ENCODE results near the gene CLIC4. TPM values are rescaled to one million over a fixed set of nuclear protein-coding genes. Genes with fewer than 3 reads are reported as not detected.
A peak's percentile ranks its signal among the peaks of the same experiment; 100 is the strongest.

The CLIC4 gene
- total RNA-seq, 6 donors from 2014 or later, result 44.0 to 234 (median 147) TPM

GRCh38 chr1:24713736-24714135 is 31.5 kb upstream of the CLIC4 start:
- WGBS, 2 donors, result 62 to 77% methylated on average over 5 of the region's 5 CpGs
- Histone ChIP-seq H3K4me3 (no peak overlapping the region), H3K4me1 (peaks cover 16 to 21% (median 18%) of the 10 kb centered on the region in 4 donors), H3K27me3 (no peaks in the 10 kb centered on the region), H3K27ac (no peak overlapping the region), H3K9me3 (no peaks in the 10 kb centered on the region), H3K36me3 (no peaks in the 10 kb centered on the region)
- no peak for TF ChIP-seq EP300 (IDR thresholded peaks at IDR 0.05)
- no peak for TF ChIP-seq POLR2A (IDR thresholded peaks at IDR 0.05)
- TF ChIP-seq CTCF (IDR thresholded peaks at IDR 0.05), result no peak
- no peak for TF ChIP-seq POLR2AphosphoS5 (IDR thresholded peaks at IDR 0.05)
- no peak for ATAC-seq (ENCODE audit: low FRiP score in 2 of 2)
- no peak for DNase-seq

GRCh38 chr1:24714859-24715520 is 30.3 kb upstream of the CLIC4 start:
- Histone ChIP-seq H3K36me3 (no peaks in the 10 kb centered on the region), H3K9me3 (no peaks in the 10 kb centered on the region), H3K4me3 (no peak overlapping the region), H3K4me1 (peaks cover 18 to 30% (median 25%) of the 10 kb centered on the region in 4 donors), H3K27ac (no peak overlapping the region), H3K27me3 (no peaks in the 10 kb centered on the region)
- DNase-seq (no peak), ATAC-seq (ENCODE audit: low FRiP score in 2 of 2) (no peak)
- no peak for TF ChIP-seq EP300 (IDR thresholded peaks at IDR 0.05)
- no peak for TF ChIP-seq POLR2AphosphoS5 (IDR thresholded peaks at IDR 0.05)
- no peak for TF ChIP-seq CTCF (IDR thresholded peaks at IDR 0.05)
- no peak for TF ChIP-seq POLR2A (IDR thresholded peaks at IDR 0.05)
- 94 to 97% methylated on average over 3 to 8 of the region's 8 CpGs for WGBS, 2 donors

GRCh38 chr1:24715658-24716057 is 29.6 kb upstream of the CLIC4 start:
- 99% methylated on average over 7 of the region's 7 CpGs for WGBS, 2 donors

GRCh38 chr1:24717887-24718650 is 27.2 kb upstream of the CLIC4 start:
- no peak for DNase-seq
- Histone ChIP-seq H3K36me3 (no peaks in the 10 kb centered on the region), H3K9me3 (no peaks in the 10 kb centered on the region), H3K27ac (peak overlapping the region; percentile 63 to 79 (median 73)), H3K27me3 (no peaks in the 10 kb centered on the region), H3K4me3 (no peak overlapping the region), H3K4me1 (peaks cover 27 to 39% (median 34%) of the 10 kb centered on the region in 4 donors)
- TF ChIP-seq CTCF (IDR thresholded peaks at IDR 0.05), result no peak
- no peak for TF ChIP-seq EP300 (IDR thresholded peaks at IDR 0.05)
- no peak for TF ChIP-seq POLR2AphosphoS5 (IDR thresholded peaks at IDR 0.05)
- no peak for TF ChIP-seq POLR2A (IDR thresholded peaks at IDR 0.05)
- no peak for ATAC-seq (ENCODE audit: low FRiP score in 2 of 2)
- 79 to 84% methylated on average over 6 to 8 of the region's 8 CpGs for WGBS, 2 donors

More at GRCh38 chr1:24715658-24716057, 29.6 kb upstream of the CLIC4 start:
- no peaks in the 10 kb centered on the region for H3K27me3 ChIP-seq
- TF ChIP-seq EP300 (IDR thresholded peaks at IDR 0.05) (no peak), POLR2A (IDR thresholded peaks at IDR 0.05) (no peak), POLR2AphosphoS5 (IDR thresholded peaks at IDR 0.05) (no peak), CTCF (IDR thresholded peaks at IDR 0.05) (no peak)
- no peaks in the 10 kb centered on the region for H3K36me3 ChIP-seq
- peaks cover 20 to 31% (median 27%) of the 10 kb centered on the region in 4 donors for H3K4me1 ChIP-seq
- no peak overlapping the region for H3K27ac ChIP-seq
- H3K9me3 ChIP-seq, result no peaks in the 10 kb centered on the region
- DNase-seq (no peak), ATAC-seq (ENCODE audit: low FRiP score in 2 of 2) (no peak)
- H3K4me3 ChIP-seq, result no peak overlapping the region

Measured in upper lobe of left lung (tissue), 6 donors.